ENCODE measurements around the gene AGPAT3.

AGPAT3 gene

DNA sequence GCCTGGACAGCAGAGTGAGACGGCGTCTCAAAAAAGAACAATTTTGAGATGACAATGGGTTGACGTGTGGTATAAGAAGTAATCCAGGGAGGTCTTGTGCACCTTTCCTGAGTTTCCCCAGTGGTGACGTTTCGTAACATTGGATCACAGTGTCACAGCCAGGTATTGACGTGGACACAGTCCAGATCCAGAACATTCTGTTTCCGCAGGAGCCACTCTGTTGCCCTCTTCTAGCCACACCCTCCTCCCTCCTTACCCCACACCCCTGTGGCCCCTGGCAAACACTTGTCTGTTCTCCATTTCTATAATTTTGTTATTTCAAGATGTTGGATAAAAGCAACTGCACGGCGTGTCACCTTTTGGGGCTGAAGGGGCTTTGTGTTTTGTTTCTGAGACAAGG lies 140.6 kb downstream of the AGPAT3 start:
- Histone ChIP-seq H3K27me3 (no peaks in the 10 kb centered on the region), H3K4me1 (peaks cover 0 to 16% (median 8%) of the 10 kb centered on the region in 4 donors), H3K9me3 (no peaks in the 10 kb centered on the region), H3K36me3 (no peaks in the 10 kb centered on the region), H3K4me3 (no peak overlapping the region), H3K27ac (peak overlapping the region; percentile 48 to 61)
- TF ChIP-seq, protein P1, sequence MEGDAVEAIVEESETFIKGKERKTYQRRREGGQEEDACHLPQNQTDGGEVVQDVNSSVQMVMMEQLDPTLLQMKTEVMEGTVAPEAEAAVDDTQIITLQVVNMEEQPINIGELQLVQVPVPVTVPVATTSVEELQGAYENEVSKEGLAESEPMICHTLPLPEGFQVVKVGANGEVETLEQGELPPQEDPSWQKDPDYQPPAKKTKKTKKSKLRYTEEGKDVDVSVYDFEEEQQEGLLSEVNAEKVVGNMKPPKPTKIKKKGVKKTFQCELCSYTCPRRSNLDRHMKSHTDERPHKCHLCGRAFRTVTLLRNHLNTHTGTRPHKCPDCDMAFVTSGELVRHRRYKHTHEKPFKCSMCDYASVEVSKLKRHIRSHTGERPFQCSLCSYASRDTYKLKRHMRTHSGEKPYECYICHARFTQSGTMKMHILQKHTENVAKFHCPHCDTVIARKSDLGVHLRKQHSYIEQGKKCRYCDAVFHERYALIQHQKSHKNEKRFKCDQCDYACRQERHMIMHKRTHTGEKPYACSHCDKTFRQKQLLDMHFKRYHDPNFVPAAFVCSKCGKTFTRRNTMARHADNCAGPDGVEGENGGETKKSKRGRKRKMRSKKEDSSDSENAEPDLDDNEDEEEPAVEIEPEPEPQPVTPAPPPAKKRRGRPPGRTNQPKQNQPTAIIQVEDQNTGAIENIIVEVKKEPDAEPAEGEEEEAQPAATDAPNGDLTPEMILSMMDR (IDR thresholded peaks at IDR 0.05), result no peak
- no peak for DNase-seq
- intact Hi-C loops (cut with DNase I; ENCODE audit: low total_unique reads), result no loop called here

DNA sequence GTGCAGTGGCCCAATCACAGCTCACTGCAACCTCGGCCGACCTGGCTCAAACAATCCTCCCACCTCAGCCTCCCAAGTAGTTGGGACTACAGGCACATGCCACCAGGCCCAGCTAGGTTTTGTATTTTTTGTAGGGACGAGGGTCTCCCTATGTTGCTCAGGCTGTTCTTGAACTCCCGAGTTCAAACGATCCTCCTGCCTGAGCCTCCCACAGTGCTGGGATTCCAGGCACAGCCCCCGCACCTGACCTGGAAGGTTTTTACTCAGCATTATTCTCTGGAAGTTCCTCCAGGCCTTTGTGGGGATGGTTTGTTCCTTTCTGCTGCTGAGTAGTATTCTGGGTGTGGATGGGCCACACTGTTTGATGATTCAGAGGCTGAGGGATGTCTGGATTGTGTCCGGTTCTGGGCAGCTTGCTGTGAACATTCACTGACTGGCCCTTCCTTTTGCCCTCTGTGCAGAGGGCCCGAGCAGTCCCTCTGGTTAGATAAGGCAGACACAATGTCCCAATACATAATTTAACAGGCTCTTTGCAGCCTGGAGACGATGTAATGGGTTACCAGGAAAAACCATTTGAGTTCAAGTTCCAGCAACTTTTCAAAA lies 141.1 kb downstream of the AGPAT3 start:
- Histone ChIP-seq H3K36me3 (no peaks in the 10 kb centered on the region), H3K4me3 (no peak overlapping the region), H3K27me3 (no peaks in the 10 kb centered on the region), H3K9me3 (no peaks in the 10 kb centered on the region), H3K27ac (peak overlapping the region; percentile 48 to 61), H3K4me1 (peaks cover 0 to 18% (median 9%) of the 10 kb centered on the region in 4 donors)
- intact Hi-C loops (cut with DNase I; ENCODE audit: low total_unique reads), result no loop called here
- TF ChIP-seq, protein P1 (IDR thresholded peaks at IDR 0.05), result no peak
- peak; percentile 39 to 78 for DNase-seq

DNA sequence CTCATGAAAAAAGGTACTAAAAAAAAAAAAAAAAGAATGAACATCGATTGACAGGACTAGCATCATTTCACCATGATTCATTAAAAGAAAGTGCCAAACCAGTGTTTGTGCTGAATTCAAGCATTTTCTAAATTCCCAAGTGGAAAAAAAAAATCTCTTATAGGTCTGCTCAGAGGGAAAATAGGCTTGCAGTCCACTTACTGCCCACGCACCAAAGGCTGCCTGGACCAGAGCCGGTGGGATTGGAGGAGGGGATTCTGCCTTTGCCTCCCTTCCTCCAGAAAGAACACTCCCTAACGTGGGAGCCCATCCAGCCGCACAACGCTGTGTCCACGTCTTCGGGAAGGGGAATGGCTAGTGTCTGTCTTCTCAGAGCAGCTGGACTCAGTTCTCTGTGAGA lies 141.6 kb downstream of the AGPAT3 start:
- DNase-seq, result no peak
- intact Hi-C loops (cut with DNase I; ENCODE audit: low total_unique reads), result no loop called here
- Histone ChIP-seq H3K9me3 (no peaks in the 10 kb centered on the region), H3K4me3 (no peak overlapping the region), H3K27ac (peak overlapping the region; percentile 48 to 61), H3K4me1 (peaks cover 0 to 23% (median 14%) of the 10 kb centered on the region in 4 donors), H3K36me3 (no peaks in the 10 kb centered on the region), H3K27me3 (no peaks in the 10 kb centered on the region)
- TF ChIP-seq, protein P1 (IDR thresholded peaks at IDR 0.05), result no peak

DNA sequence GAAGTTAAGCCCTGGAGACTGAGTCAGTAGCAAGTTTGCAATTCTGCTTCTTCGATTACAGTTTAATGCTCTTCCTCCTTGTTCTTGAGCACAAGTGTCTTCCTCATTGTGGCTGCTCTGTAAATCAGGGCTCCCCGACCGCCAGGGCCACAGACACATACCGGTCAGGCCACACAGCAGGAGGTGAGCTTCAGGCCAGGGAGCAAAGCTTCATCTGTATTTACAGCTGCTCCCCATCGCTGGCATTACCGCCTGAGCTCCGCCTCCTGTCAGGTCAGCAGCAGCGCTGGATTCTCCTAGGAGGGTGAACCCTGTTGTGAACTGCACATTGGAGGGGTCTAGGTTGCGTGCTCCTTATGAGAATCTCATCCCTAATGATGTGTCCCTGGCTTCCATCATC lies 145.4 kb downstream of the AGPAT3 start:
- no peaks in the 10 kb centered on the region for H3K27me3 ChIP-seq
- peaks cover 0 to 44% (median 34%) of the 10 kb centered on the region in 4 donors for H3K4me1 ChIP-seq
- H3K9me3 ChIP-seq, result no peaks in the 10 kb centered on the region
- H3K4me3 ChIP-seq, result no peak overlapping the region
- H3K36me3 ChIP-seq, result no peaks in the 10 kb centered on the region
- no peak overlapping the region for H3K27ac ChIP-seq
- no peak for DNase-seq
- TF ChIP-seq, protein P1 (IDR thresholded peaks at IDR 0.05), result no peak
- intact Hi-C loops (cut with DNase I; ENCODE audit: low total_unique reads), result loop anchor here (5.0 to 10.0 kb wide), 2 partner anchors 146 to 862 kb away; partner anchors contain the start of genes AGPAT3 and PTTG1IP

DNA sequence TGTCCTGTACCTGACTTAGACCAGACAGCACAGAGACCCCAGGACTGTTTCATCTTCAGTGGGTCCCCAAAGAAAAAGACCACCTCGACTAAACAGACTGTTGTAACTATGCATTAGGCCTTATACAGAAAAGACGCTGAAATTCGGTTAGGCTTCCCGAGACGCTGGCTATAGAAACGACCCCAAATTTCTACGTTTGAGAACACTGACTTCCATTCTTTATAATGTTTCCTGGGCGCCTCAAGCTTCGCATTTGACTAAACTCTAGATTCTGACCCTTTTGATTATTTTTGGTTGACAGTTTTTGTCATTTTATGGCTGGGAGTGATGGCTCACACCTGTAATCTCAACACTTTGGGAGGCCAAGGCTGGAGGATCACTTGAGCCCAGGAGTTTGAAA lies 146.1 kb downstream of the AGPAT3 start:
- Histone ChIP-seq H3K27ac (peak overlapping the region; percentile 97 to 99), H3K4me1 (peaks cover 0 to 43% (median 30%) of the 10 kb centered on the region in 4 donors), H3K9me3 (no peaks in the 10 kb centered on the region), H3K27me3 (no peaks in the 10 kb centered on the region), H3K36me3 (no peaks in the 10 kb centered on the region), H3K4me3 (peak overlapping the region; percentile 87 to 91)
- TF ChIP-seq, protein P1 (IDR thresholded peaks at IDR 0.05), result no peak
- intact Hi-C loops (cut with DNase I; ENCODE audit: low total_unique reads), result loop anchor here (5.0 to 10.0 kb wide), 2 partner anchors 146 to 861 kb away; partner anchors contain the start of genes AGPAT3 and PTTG1IP
- no peak for DNase-seq
